NCI-H1417 (cell line): ENCODE measurements around the gene CD93.
A peak's percentile ranks its signal among the peaks of the same experiment; 100 is the strongest.

Experiments used
- DNase-seq, 3 experiments: peaks; one replicate each; lab custom pipeline; 2025; lab: John Stamatoyannopoulos, UW

The CD93 gene

GRCh38 chr20:23120261-23120660 is 34.1 kb upstream of the CD93 start:
- no peak for DNase-seq

GRCh38 chr20:23119456-23120216 is 33.5 kb upstream of the CD93 start:
- no peak for DNase-seq

GRCh38 chr20:23118766-23119165 is 32.6 kb upstream of the CD93 start:
- no peak for DNase-seq

GRCh38 chr20:23118144-23118543 is 32.0 kb upstream of the CD93 start:
- DNase-seq: no peak

GRCh38 chr20:23117738-23118137 is 31.6 kb upstream of the CD93 start:
- DNase-seq: no peak

GRCh38 chr20:23116311-23117089 is 30.4 kb upstream of the CD93 start:
- peak in 2 of 3 experiments; percentile 53 to 58 for DNase-seq

GRCh38 chr20:23115822-23116221 is 29.7 kb upstream of the CD93 start:
- DNase-seq: no peak

- DNase-seq: no peak
These were observed 28.4 kb upstream of the CD93 start for GRCh38 chr20:23114448-23115082.

GRCh38 chr20:23114018-23114417 is 27.9 kb upstream of the CD93 start:
- DNase-seq: no peak

- peak in 2 of 3 experiments; percentile 48 to 73 for DNase-seq
These were observed 26.5 kb upstream of the CD93 start for GRCh38 chr20:23112595-23112994.

GRCh38 chr20:23111944-23112342 is 25.8 kb upstream of the CD93 start:
- DNase-seq: no peak

- peak; percentile 37 to 98 (median 88) for DNase-seq
These were observed 25.3 kb upstream of the CD93 start for GRCh38 chr20:23111307-23111943.

- DNase-seq: no peak
These were observed 22.7 kb upstream of the CD93 start for GRCh38 chr20:23108871-23109270.

- no peak for DNase-seq
These were observed 21.3 kb upstream of the CD93 start for GRCh38 chr20:23107466-23107865.

GRCh38 chr20:23106271-23106851 is 20.2 kb upstream of the CD93 start:
- no peak for DNase-seq

- no peak for DNase-seq
These were observed 19.1 kb upstream of the CD93 start for GRCh38 chr20:23105193-23105592.

GRCh38 chr20:23103284-23104018 is 17.3 kb upstream of the CD93 start:
- DNase-seq: no peak

GRCh38 chr20:23101696-23102406 is 15.7 kb upstream of the CD93 start:
- no peak for DNase-seq

- no peak for DNase-seq
These were observed 14.6 kb upstream of the CD93 start for GRCh38 chr20:23100720-23101107.
